ENCODE data around the gene SH3TC1.

The SH3TC1 gene

GRCh38 chr4:8200302-8200975, 1.3 kb downstream of the SH3TC1 start:
- no peak for DNase-seq (ENCODE audit: low spot score)

- no peak for DNase-seq (ENCODE audit: low spot score)
Measured at GRCh38 chr4:8201321-8201781, 2.3 kb downstream of the SH3TC1 start.

GRCh38 chr4:8202108-8203051, 3.3 kb downstream of the SH3TC1 start:
- DNase-seq (ENCODE audit: low spot score) = no peak

GRCh38 chr4:8203052-8203401, 3.9 kb downstream of the SH3TC1 start:
- DNase-seq (ENCODE audit: low spot score) = no peak

GRCh38 chr4:8203817-8204216, 4.7 kb downstream of the SH3TC1 start:
- DNase-seq (ENCODE audit: low spot score) = no peak

- no peak for DNase-seq (ENCODE audit: low spot score)
Measured at GRCh38 chr4:8204576-8205227, 5.6 kb downstream of the SH3TC1 start.

GRCh38 chr4:8205241-8205707, 6.2 kb downstream of the SH3TC1 start:
- no peak for DNase-seq (ENCODE audit: low spot score)

GRCh38 chr4:8205749-8206611, 6.9 kb downstream of the SH3TC1 start:
- no peak for DNase-seq (ENCODE audit: low spot score)

- DNase-seq (ENCODE audit: low spot score) = no peak
Measured at GRCh38 chr4:8207314-8207713, 8.2 kb downstream of the SH3TC1 start.

GRCh38 chr4:8208565-8208964, 9.5 kb downstream of the SH3TC1 start:
- DNase-seq (ENCODE audit: low spot score) = no peak

- DNase-seq (ENCODE audit: low spot score) = no peak
Measured at GRCh38 chr4:8209181-8209874, 10.2 kb downstream of the SH3TC1 start.

- no peak for DNase-seq (ENCODE audit: low spot score)
Measured at GRCh38 chr4:8210010-8210409, 10.9 kb downstream of the SH3TC1 start.

- no peak for DNase-seq (ENCODE audit: low spot score)
Measured at GRCh38 chr4:8210616-8211015, 11.5 kb downstream of the SH3TC1 start.

GRCh38 chr4:8211251-8211650, 12.2 kb downstream of the SH3TC1 start:
- no peak for DNase-seq (ENCODE audit: low spot score)

- no peak for DNase-seq (ENCODE audit: low spot score)
Measured at GRCh38 chr4:8211737-8212581, 12.9 kb downstream of the SH3TC1 start.

GRCh38 chr4:8212622-8213021, 13.5 kb downstream of the SH3TC1 start:
- DNase-seq (ENCODE audit: low spot score) = no peak

GRCh38 chr4:8213121-8213520, 14.0 kb downstream of the SH3TC1 start:
- DNase-seq (ENCODE audit: low spot score) = no peak

- no peak for DNase-seq (ENCODE audit: low spot score)
Measured at GRCh38 chr4:8214136-8214535, 15.0 kb downstream of the SH3TC1 start.

- no peak for DNase-seq (ENCODE audit: low spot score)
Measured at GRCh38 chr4:8215001-8215427, 15.9 kb downstream of the SH3TC1 start.

Data from putamen (tissue), 1 donor.